HepG2 (cell line): Measurements from ENCODE around the gene NME9. TPM values are rescaled to one million over a fixed set of nuclear protein-coding genes. Genes with fewer than 3 reads are reported as not detected.

Source experiments
- ATAC-seq: fragments of 200-7000 bp; cut with Tn5 transposase; 3 replicates; pipeline ENCODE4 v1.9.1; 2020; ENCODE audit warnings: mild to moderate bottlenecking, moderate library complexity
- BruUV-seq: library from RNA; stranded (reverse); fragments of 400-500 nt; replicated peaks from 2 replicates; lab custom pipeline; 2021; lab: Mats Ljungman, UMichigan
- CTCF ChIA-PET: fragments of 300-600 bp; formaldehyde crosslinking; extraction: SDS; loops from one replicate; lab custom pipeline; 2021; ENCODE audit warnings: low total read pairs, inconsistent platforms, low intra/inter-chr PET ratio; lab: Yijun Ruan, JAX
- POLR2A ChIA-PET: fragments of 350-600 bp; sonication (Branson Sonifier 250); formaldehyde crosslinking; loops from one replicate; lab custom pipeline; 2020; ENCODE audit warnings: antibody characterized with exemption, inconsistent platforms; lab: Yijun Ruan, JAX
- DNase-seq: peaks from one replicate; pipeline ENCODE4 v3.0.0-alpha.2; 2015; ENCODE audit warnings: low spot score
- FAIRE-seq: peaks from 3 replicates; lab custom pipeline; 2011; peaks lifted over from hg19 to GRCh38; lab: Jason Lieb, UNC
- H2AFZ ChIP-seq: one replicate; pipeline ENCODE4 v1.6.1; 2011; ENCODE audit warnings: low read length, inconsistent platforms
- H3K27ac ChIP-seq: fragments of 300-600 bp; 3 replicates; pipeline ENCODE4 v1.8.0; 2011; ENCODE audit warnings: mixed run types, mild to moderate bottlenecking, mixed read lengths, low read length, inconsistent platforms; ENCODE audit not compliant: insufficient read depth; ENCODE audit errors: extremely low read length
- H3K27me3 ChIP-seq, 2 experiments: fragments of 200-600 bp in 1 of 2; 2 replicates in 1 of 2; 3 replicates in 1 of 2; pipeline versions ENCODE4 v1.6.0 to v1.8.0; 2011; ENCODE audit warnings: low read length in 2 of 2, mild to moderate bottlenecking in 2 of 2, moderate library complexity in 2 of 2, inconsistent platforms in 1 of 2; ENCODE audit not compliant: insufficient read depth in 2 of 2, control insufficient read depth in 1 of 2
- H3K36me3 ChIP-seq, 2 experiments: fragments of 200-600 bp in 1 of 2; replicated peaks in 1 of 2; 2 replicates in 1 of 2; 3 replicates in 1 of 2; pipeline versions ENCODE4 v1.5.1 to v1.8.0; 2011; ENCODE audit warnings: low read length in 2 of 2, inconsistent platforms in 1 of 2; ENCODE audit not compliant: insufficient read depth in 2 of 2, control insufficient read depth in 1 of 2
- H3K4me1 ChIP-seq: 2 replicates; pipeline ENCODE4 v1.5.1; 2012; ENCODE audit warnings: low read length, inconsistent platforms; ENCODE audit not compliant: insufficient read depth
- H3K4me2 ChIP-seq: 2 replicates; pipeline ENCODE4 v1.6.0; 2011; ENCODE audit warnings: low read depth, low read length, inconsistent platforms
- H3K4me3 ChIP-seq, 3 experiments: fragments of 200-600 bp in 1 of 3; sonication (generic), shearing (Covaris generic) in 1 of 3; replicated peaks in 1 of 3; 2 replicates each; pipeline ENCODE4 v1.5.1; 2011 to 2016; ENCODE audit warnings: low read length in 3 of 3, inconsistent platforms in 2 of 3, low read depth in 2 of 3, mild to moderate bottlenecking in 2 of 3, control low read depth in 1 of 3, mixed read lengths in 1 of 3; ENCODE audit not compliant: insufficient read depth in 1 of 3
- H3K79me2 ChIP-seq: one replicate; pipeline ENCODE4 v1.6.1; 2011; ENCODE audit warnings: low read length, inconsistent platforms; ENCODE audit not compliant: insufficient read depth
- H3K9ac ChIP-seq: 2 replicates; pipeline ENCODE4 v1.6.0; 2011; ENCODE audit warnings: mild to moderate bottlenecking, low read depth, low read length, inconsistent platforms; ENCODE audit not compliant: insufficient read depth
- H3K9me3 ChIP-seq: 2 replicates; pipeline ENCODE4 v1.5.1; 2012; ENCODE audit warnings: mild to moderate bottlenecking, low read length
- H4K20me1 ChIP-seq: 2 replicates; pipeline ENCODE4 v1.6.0; 2011; ENCODE audit warnings: inconsistent platforms, mild to moderate bottlenecking, low read length, moderate library complexity; ENCODE audit not compliant: insufficient read depth
- ZNF570 ChIP-seq: sonication (generic); formaldehyde crosslinking; IDR thresholded peaks from 2 replicates; pipeline ENCODE4 v1.4.0; 2020; ENCODE audit warnings: mild to moderate bottlenecking, missing genetic modification reagents, borderline replicate concordance
- ZNF619 ChIP-seq: sonication (generic); formaldehyde crosslinking; IDR thresholded peaks from 2 replicates; pipeline ENCODE4 v1.4.0; 2020; ENCODE audit warnings: mild to moderate bottlenecking, missing genetic modification reagents
- WGBS: methylation state at CpG from one replicate; pipeline ENCODE4 v1.1.6; 2017; ENCODE audit warnings: low lambda C conversion rate; 5-methylcytosine and 5-hydroxymethylcytosine counted together
- in situ Hi-C: cut with HindIII; loops from 2 replicates; pipeline ENCODE4 v1.10.0; 2017; ENCODE audit warnings: low pct_unique_long_range_greater_than_20kb; ENCODE audit not compliant: extremely low pct_ligation_motif_present
- intact Hi-C: fragments of 100-400 bp; cut with micrococcal nuclease; formaldehyde crosslinking; loops from one replicate; pipeline ENCODE4 v1.10.0; 2022; ENCODE audit not compliant: unreplicated experiment
- polyA plus RNA-seq, 8 experiments: library from polyadenylated mRNA; depleted of rRNA in 3 of 8; stranded (reverse) in 7 of 8; unstranded in 1 of 8; fragments of >200 nt; fragmentation: Illumina TruSeq in 4 of 8; extraction: Trizol in 4 of 8; gene quantifications; 2 replicates each; pipeline versions ENCODE4 v1.2.1 to v1.2.3, GENCODE V29; 2011 to 2016; ENCODE audit warnings: low read depth in 4 of 8, missing spikeins in 1 of 8, mixed read lengths in 1 of 8; ENCODE audit not compliant: insufficient read depth in 1 of 8
- total RNA-seq, 5 experiments: library from RNA; depleted of rRNA; stranded (reverse); fragments of >200 nt; fragmentation: Illumina TruSeq; extraction: Trizol; gene quantifications; 2 replicates each; pipeline ENCODE4 v1.2.3, GENCODE V29; 2016; ENCODE audit warnings: low read depth in 1 of 5
- TF ChIP-seq, protein P1 (sequence below): sonication (generic); formaldehyde crosslinking; IDR thresholded peaks from 2 replicates; pipeline ENCODE4 v1.5.0; 2020; ENCODE audit warnings: mild to moderate bottlenecking, missing genetic modification reagents, borderline replicate concordance

The NME9 gene
- total and polyA plus RNA-seq, 2 of the 13 experiments (the other 11 are each of a cell fraction or from before 2014, with no cell fraction given) = not detected

DNA sequence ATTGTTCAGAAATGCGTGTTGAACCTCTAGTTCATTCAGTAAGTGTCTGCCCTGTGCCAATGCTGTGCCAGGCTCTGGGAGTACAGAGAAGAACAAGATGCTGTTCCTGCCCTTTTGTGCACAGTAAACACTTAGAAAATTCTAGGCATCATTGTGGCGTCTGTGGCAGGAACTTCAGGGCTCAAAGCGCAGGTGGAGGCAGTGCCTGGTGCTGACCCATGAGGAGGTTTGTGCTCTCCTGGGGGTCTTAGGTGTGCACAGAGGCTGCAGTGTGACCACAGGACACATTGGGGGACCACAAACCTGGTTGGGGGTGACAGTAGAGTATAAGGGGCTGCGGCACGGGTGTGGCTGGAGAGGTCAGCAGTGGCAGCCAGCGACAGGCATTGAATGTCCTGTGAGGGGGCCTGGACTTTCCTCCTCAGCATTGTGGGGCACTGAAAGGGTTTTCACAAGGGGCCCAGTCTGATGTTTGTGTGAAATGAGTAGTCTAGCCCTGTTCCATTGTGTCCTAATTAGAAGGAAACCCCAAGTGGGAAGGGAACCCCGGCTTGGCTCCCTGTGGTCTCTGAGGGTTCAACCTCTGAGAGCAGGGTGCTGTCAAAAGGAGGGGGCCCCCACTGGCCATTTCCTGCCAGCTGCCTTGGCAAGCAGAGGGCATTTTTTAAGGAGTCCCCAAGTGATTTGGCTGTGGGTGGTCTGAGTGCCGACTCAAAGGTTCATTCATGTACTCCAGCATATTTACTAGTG, 39.7 kb upstream of the NME9 start:
- Histone ChIP-seq H3K27me3 (no peaks in the 10 kb centered on the region), H3K9ac (no peak overlapping the region), H2AFZ (no peak overlapping the region), H3K79me2 (no peaks in the 10 kb centered on the region), H4K20me1 (no peaks in the 10 kb centered on the region), H3K9me3 (no peaks in the 10 kb centered on the region)
- CTCF ChIA-PET = no interaction called here
- intact Hi-C loops (no loop called here), in situ Hi-C loops (no loop called here)
- 98% methylated on average over 6 of the region's 8 CpGs for WGBS
- no TSS peak for BruUV-seq
- TF ChIP-seq ZNF570 (CRISPR knock-in tag) (no peak), ZNF619 (CRISPR knock-in tag) (no peak)
- TF ChIP-seq, protein P1, sequence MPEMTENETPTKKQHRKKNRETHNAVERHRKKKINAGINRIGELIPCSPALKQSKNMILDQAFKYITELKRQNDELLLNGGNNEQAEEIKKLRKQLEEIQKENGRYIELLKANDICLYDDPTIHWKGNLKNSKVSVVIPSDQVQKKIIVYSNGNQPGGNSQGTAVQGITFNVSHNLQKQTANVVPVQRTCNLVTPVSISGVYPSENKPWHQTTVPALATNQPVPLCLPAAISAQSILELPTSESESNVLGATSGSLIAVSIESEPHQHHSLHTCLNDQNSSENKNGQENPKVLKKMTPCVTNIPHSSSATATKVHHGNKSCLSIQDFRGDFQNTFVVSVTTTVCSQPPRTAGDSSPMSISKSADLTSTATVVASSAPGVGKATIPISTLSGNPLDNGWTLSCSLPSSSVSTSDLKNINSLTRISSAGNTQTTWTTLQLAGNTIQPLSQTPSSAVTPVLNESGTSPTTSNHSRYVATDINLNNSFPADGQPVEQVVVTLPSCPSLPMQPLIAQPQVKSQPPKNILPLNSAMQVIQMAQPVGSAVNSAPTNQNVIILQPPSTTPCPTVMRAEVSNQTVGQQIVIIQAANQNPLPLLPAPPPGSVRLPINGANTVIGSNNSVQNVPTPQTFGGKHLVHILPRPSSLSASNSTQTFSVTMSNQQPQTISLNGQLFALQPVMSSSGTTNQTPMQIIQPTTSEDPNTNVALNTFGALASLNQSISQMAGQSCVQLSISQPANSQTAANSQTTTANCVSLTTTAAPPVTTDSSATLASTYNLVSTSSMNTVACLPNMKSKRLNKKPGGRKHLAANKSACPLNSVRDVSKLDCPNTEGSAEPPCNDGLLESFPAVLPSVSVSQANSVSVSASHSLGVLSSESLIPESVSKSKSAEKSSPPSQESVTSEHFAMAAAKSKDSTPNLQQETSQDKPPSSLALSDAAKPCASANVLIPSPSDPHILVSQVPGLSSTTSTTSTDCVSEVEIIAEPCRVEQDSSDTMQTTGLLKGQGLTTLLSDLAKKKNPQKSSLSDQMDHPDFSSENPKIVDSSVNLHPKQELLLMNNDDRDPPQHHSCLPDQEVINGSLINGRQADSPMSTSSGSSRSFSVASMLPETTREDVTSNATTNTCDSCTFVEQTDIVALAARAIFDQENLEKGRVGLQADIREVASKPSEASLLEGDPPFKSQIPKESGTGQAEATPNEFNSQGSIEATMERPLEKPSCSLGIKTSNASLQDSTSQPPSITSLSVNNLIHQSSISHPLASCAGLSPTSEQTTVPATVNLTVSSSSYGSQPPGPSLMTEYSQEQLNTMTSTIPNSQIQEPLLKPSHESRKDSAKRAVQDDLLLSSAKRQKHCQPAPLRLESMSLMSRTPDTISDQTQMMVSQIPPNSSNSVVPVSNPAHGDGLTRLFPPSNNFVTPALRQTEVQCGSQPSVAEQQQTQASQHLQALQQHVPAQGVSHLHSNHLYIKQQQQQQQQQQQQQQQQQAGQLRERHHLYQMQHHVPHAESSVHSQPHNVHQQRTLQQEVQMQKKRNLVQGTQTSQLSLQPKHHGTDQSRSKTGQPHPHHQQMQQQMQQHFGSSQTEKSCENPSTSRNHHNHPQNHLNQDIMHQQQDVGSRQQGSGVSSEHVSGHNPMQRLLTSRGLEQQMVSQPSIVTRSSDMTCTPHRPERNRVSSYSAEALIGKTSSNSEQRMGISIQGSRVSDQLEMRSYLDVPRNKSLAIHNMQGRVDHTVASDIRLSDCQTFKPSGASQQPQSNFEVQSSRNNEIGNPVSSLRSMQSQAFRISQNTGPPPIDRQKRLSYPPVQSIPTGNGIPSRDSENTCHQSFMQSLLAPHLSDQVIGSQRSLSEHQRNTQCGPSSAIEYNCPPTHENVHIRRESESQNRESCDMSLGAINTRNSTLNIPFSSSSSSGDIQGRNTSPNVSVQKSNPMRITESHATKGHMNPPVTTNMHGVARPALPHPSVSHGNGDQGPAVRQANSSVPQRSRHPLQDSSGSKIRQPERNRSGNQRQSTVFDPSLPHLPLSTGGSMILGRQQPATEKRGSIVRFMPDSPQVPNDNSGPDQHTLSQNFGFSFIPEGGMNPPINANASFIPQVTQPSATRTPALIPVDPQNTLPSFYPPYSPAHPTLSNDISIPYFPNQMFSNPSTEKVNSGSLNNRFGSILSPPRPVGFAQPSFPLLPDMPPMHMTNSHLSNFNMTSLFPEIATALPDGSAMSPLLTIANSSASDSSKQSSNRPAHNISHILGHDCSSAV (CRISPR knock-in tag) = no peak
- TF ChIP-seq, all 625 proteins: peak for 0
- no peak for FAIRE-seq
- Histone ChIP-seq H3K36me3 (no peaks in the 10 kb centered on the region), H3K27ac (no peak overlapping the region), H3K4me3 (no peak overlapping the region), H3K4me2 (no peak overlapping the region), H3K4me1 (no peaks in the 10 kb centered on the region)
- POLR2A ChIA-PET = no interaction called here
- no peak for DNase-seq
- ATAC-seq = no peak
